K562 treated with DMSO at 1 percent for 48 hours (cell line): ENCODE measurements around the gene SPAAR. TPM values are rescaled to one million over a fixed set of nuclear protein-coding genes. Genes with fewer than 3 reads are reported as not detected.

Experiments used
- total RNA-seq: library from RNA; unstranded; fragments of 300-600 nt; gene quantifications from 2 replicates; pipeline ENCODE4 v1.2.3, GENCODE V29; 2022; ENCODE audit warnings: low replicate concordance; ENCODE audit errors: extremely low read depth

SPAAR gene, protein sequence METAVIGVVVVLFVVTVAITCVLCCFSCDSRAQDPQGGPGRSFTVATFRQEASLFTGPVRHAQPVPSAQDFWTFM
- not detected in 2 replicates for total RNA-seq

DNA sequence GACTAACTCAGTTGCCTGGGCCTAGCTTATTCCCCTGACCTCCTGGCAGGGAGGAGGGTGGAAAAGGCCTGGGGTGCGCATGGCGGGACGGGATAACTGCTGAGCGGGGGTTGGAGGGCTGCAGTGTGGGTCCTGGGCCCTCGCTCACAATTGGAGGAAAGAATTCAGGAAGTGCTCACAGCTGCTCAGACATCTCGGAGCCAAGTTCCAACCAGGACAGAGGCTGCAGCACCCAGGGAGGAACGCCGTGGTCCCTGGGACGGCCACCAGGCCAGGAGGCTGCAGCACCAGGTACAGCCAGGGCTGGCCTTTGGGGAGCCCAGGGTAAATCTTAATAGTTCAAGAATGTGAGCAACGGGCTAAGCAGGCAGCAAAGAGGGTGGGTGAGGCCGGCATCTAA, at the start of gene SPAAR:
Gene SPAAR, plus strand, starts transcription at position 217 of the 400 bp plus-strand sequence. CDS start 974 bp downstream, outside the sequence.

DNA sequence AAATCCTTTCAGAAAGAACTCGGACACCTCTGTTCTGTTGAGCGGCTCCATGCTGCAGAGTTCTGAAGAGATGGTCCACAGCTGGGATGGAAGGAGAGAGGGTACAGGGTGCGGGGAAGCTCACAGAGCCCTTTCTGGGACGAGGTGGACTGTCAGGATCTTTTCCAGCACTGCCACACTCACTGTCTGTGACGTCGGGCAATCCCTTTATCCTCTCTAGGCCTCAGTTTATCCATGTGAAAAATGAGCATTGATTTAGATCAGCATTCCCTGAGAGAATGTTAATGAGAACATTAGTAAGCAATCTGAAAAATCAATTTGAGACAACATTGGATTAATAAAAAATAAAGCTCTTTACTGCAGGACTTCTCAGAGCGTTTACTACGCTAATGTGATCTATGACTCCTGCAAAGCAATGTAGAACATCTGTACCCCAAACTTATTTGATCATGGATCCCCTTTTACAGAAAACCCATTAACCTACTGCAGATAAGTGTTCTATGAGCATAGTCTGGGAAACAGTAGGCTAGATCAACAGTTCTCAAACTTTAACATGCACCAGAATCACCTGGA, 38.9 kb upstream of the SPAAR start, which contains the start of gene OR13J1:
Gene OR13J1, minus strand, starts transcription at position 51 of the 573 bp plus-strand sequence. Its CDS starts 0 bp downstream, at position 51.

DNA sequence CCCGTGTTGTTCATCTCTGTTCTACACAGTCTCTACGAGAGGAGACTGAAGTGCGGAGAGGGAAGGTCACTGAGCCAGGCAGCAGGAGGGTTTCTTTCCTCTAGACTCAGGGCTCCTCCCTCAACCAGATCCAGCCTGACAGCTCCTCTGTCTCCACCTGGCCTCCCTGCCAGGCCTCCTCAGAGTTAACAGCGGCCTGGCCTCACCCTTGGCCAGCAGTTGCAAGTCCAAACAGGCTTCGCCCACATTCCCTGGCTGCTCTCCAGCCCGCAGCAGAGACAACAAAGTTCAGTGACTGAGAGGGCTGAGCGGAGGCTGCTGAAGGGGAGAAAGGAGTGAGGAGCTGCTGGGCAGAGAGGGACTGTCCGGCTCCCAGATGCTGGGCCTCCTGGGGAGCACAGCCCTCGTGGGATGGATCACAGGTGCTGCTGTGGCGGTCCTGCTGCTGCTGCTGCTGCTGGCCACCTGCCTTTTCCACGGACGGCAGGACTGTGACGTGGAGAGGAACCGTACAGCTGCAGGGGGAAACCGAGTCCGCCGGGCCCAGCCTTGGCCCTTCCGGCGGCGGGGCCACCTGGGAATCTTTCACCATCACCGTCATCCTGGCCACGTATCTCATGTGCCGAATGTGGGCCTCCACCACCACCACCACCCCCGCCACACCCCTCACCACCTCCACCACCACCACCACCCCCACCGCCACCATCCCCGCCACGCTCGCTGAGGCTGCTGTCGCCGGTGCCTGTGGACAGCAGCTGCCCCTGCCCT, 3.2 kb upstream of the SPAAR start, which contains the start of gene HRCT1:
Gene HRCT1, plus strand, starts transcription at position 291 of the 768 bp plus-strand sequence. Its CDS starts 86 bp downstream, at position 377.

DNA sequence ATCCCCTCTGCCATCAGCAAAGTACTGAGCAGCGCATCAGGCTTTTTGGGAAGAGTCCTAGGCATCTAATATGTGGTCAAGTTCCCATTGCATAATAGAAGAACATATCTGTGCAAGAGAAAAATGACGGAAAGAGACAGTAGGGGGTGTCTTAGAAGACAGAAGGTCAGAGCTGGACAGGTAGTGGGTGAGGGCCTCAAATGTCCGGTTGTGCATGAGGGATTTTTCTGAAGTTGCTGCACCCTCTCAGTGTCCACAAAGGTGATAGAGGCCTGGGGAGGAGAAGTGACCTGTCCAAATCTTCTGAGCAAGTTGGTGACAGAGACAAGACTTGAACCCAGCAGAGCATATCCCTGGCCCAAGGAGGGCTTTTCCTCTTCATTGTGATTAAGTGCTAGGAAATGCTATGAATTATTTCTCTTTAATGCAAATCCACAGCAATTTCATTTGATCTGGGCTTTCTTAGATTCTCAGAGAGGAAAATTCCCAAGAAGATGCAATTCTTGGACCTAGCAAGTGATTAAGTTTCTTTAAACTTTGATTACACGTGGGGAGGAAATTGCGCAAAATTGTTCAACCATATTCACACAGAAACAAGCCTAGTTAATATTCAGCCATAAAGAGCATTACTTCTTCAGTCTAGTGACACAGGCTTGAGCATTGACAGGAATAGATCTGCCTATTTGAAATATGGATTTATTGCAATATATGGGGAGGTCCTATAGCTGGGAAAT, 49.0 kb downstream of the SPAAR start, which contains the start of gene OR2S2:
Gene OR2S2, minus strand, starts transcription at position 51 of the 734 bp plus-strand sequence. CDS start 56 bp downstream, outside the sequence.

Other genes with a start within 250 kb of the SPAAR start
- not detected in 2 replicates for gene ARHGEF39, start 244.3 kb upstream of the SPAAR start, total RNA-seq
- gene CA9, start 235.6 kb upstream of the SPAAR start, total RNA-seq: not detected in 2 replicates
- gene TPM2, start 219.6 kb upstream of the SPAAR start, total RNA-seq: not detected in 2 replicates
- 65.0 and 713 TPM in 2 replicates for gene TLN1, start 177.3 kb upstream of the SPAAR start, total RNA-seq
- gene CREB3, start 176.8 kb upstream of the SPAAR start, total RNA-seq: not detected in 2 replicates
- not detected in 2 replicates for gene GBA2, start 160.3 kb upstream of the SPAAR start, total RNA-seq
- not detected in 2 replicates for gene RGP1, start 160.2 kb upstream of the SPAAR start, total RNA-seq
- not detected in 2 replicates for gene MSMP, start 155.2 kb upstream of the SPAAR start, total RNA-seq
- not detected in 2 replicates for gene NPR2, start 117.9 kb upstream of the SPAAR start, total RNA-seq
- gene SPAG8, start 97.2 kb upstream of the SPAAR start, total RNA-seq: not detected in 2 replicates
- gene HINT2, start 94.4 kb upstream of the SPAAR start, total RNA-seq: not detected in 2 replicates
- gene FAM221B, start 80.8 kb upstream of the SPAAR start, total RNA-seq: not detected in 2 replicates
- not detected in 2 replicates for gene TMEM8B, start 80.3 kb upstream of the SPAAR start, total RNA-seq
- not detected in 2 replicates for gene OR13J1, start 39.1 kb upstream of the SPAAR start, total RNA-seq
- not detected in 2 replicates for gene HRCT1, start 3.3 kb upstream of the SPAAR start, total RNA-seq
- not detected in 2 replicates for gene OR2S2, start 48.7 kb downstream of the SPAAR start, total RNA-seq
- not detected in 2 replicates for gene RECK, start 127.4 kb downstream of the SPAAR start, total RNA-seq
- not detected in 2 replicates for gene GLIPR2, start 227.2 kb downstream of the SPAAR start, total RNA-seq